ENCODE measurements around the gene DUSP7. TPM values are rescaled to one million over a fixed set of nuclear protein-coding genes. Genes with fewer than 3 reads are reported as not detected.

DUSP7 gene
- total RNA-seq (2012; rRNA removed), result 11.4 and 12.2 TPM in 2 replicates

DNA sequence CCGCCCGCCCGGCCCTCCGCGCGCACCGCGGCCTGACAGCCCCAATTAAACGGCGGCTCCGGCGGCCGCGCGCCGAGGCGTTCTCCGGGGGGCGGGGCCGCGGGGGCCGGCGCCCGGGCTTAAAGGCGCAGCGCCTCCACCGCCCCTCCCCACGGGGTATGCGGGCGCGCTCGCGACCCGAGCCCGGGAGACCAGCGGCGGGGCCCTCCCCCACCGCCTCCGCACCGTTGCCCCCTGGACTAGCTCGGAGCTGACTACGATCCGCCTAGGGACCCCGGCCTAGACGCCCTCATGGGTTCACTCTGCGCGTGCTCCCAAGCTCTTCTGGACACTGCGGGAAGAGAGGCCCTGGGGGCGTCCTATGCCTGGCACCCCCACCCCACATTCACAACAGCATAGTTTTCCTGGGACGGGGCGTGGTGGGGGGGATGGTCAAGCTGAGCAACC is at the start of gene DUSP7:
TSS of gene DUSP7 (minus strand) at position 51 of the 447 bp plus-strand sequence. CDS start 205 bp downstream, outside the sequence.
- Histone ChIP-seq H3K4me3 (ENCODE audit: low read length) (peak within 1 kb of the TSS; percentile 94), H3K27me3 (ENCODE audit: control insufficient read depth, insufficient read depth, low read length) (no peaks in the 10 kb centered on the region), H3K36me3 (ENCODE audit: insufficient read depth, low read length) (peaks cover 23% of the 10 kb centered on the region), H3K4me1 (ENCODE audit: control insufficient read depth, insufficient read depth, low read length) (peaks cover 39% of the 10 kb centered on the region), H3K4me2 (ENCODE audit: low read length) (peak within 1 kb of the TSS; percentile 97), H3K9me3 (replicated peaks; ENCODE audit: low read length) (no peaks in the 10 kb centered on the region), H3K9ac (ENCODE audit: low read depth, low read length) (peak within 1 kb of the TSS; percentile 97)

DNA sequence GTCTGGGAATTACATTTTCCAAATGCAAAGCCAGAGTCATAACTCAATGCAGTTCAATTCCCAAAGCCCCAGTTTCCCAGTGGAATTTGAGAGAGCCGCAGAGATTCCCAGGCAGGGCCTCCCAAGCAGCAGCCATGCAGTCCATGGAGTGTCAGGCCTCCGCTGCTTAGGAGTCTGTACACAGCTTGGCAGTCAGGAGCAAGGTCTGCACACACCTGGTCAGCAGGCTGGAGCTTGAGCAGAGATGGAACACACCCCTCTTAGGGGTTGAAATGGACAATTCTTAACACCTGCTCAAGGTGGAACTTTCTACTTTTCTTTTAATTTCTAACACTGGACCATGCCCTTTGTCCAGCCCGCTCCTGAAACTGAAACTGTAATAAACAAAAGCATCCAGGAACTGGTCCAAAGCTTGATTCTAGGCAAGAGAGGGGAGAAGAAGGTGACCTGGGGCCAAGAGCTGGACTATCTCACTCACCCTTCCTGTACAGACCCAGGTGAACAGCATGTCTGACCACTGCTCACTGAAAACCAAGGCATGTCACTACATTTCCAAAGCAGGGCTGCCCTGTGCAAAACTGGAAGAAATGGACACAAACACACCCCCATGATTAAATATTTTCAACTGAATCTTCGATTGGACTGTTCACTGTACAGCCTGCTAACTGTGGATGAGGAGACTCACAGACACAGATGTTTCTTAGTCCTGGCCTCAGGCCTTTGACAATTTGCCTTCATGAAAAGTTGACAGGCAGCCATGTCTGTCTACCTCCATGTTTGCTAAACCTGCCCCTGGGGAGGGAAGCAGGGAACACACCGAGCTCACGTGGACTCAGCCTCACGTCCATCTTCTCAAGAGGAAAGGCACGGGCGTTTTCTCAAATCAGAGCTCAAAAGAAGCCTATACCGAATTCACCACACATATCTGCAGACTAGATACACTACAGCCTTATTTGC is 48.6 kb upstream of the DUSP7 start:
- Histone ChIP-seq H3K36me3 (ENCODE audit: insufficient read depth, low read length) (peaks cover 6% of the 10 kb centered on the region), H3K9me3 (replicated peaks; ENCODE audit: low read length) (no peaks in the 10 kb centered on the region), H3K4me3 (ENCODE audit: low read length) (no peak overlapping the region), H3K4me1 (ENCODE audit: control insufficient read depth, insufficient read depth, low read length) (no peaks in the 10 kb centered on the region), H3K4me2 (ENCODE audit: low read length) (no peak overlapping the region), H3K27me3 (ENCODE audit: control insufficient read depth, insufficient read depth, low read length) (no peaks in the 10 kb centered on the region), H3K9ac (ENCODE audit: low read depth, low read length) (no peak overlapping the region)

DNA sequence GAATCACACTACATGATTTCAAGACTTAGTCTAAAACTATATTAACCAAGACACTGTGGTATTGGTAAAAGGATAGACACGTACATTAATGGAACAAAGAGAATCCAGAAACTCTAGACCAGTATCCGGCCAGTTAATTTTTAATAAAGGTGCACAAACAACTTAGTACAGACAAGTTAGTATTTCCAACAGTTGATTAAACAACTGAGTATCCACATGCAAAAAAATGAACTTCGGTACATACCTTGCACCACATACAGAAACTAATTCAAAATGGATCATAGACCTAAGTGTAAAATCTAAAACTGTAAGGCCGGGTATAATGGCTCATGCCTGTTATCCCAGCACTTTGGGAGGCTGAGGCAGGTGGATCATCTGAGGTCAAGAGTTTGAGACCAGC is 46.6 kb upstream of the DUSP7 start:
- H3K4me3 ChIP-seq (ENCODE audit: low read length), result no peak overlapping the region
- no peak overlapping the region for H3K4me2 ChIP-seq (ENCODE audit: low read length)
- peaks cover 6% of the 10 kb centered on the region for H3K36me3 ChIP-seq (ENCODE audit: insufficient read depth, low read length)
- no peak overlapping the region for H3K9ac ChIP-seq (ENCODE audit: low read depth, low read length)
- H3K27me3 ChIP-seq (ENCODE audit: control insufficient read depth, insufficient read depth, low read length), result no peaks in the 10 kb centered on the region
- H3K9me3 ChIP-seq (replicated peaks; ENCODE audit: low read length), result no peaks in the 10 kb centered on the region
- H3K4me1 ChIP-seq (ENCODE audit: control insufficient read depth, insufficient read depth, low read length), result no peaks in the 10 kb centered on the region

GRCh38 chr3:52099001-52099401 is 42.6 kb upstream of the DUSP7 start:
- Histone ChIP-seq H3K4me3 (ENCODE audit: low read length) (no peak overlapping the region), H3K4me1 (ENCODE audit: control insufficient read depth, insufficient read depth, low read length) (peaks cover 6% of the 10 kb centered on the region), H3K4me2 (ENCODE audit: low read length) (no peak overlapping the region), H3K27me3 (ENCODE audit: control insufficient read depth, insufficient read depth, low read length) (no peaks in the 10 kb centered on the region), H3K36me3 (ENCODE audit: insufficient read depth, low read length) (peaks cover 3% of the 10 kb centered on the region), H3K9ac (ENCODE audit: low read depth, low read length) (no peak overlapping the region), H3K9me3 (replicated peaks; ENCODE audit: low read length) (no peaks in the 10 kb centered on the region)

- Histone ChIP-seq H3K27me3 (ENCODE audit: control insufficient read depth, insufficient read depth, low read length) (no peaks in the 10 kb centered on the region), H3K4me2 (ENCODE audit: low read length) (no peak overlapping the region), H3K9me3 (replicated peaks; ENCODE audit: low read length) (no peaks in the 10 kb centered on the region), H3K4me3 (ENCODE audit: low read length) (no peak overlapping the region), H3K36me3 (ENCODE audit: insufficient read depth, low read length) (peaks cover 3% of the 10 kb centered on the region), H3K9ac (ENCODE audit: low read depth, low read length) (no peak overlapping the region), H3K4me1 (ENCODE audit: control insufficient read depth, insufficient read depth, low read length) (peaks cover 16% of the 10 kb centered on the region)
These were observed 41.6 kb upstream of the DUSP7 start for GRCh38 chr3:52097851-52098507.

GRCh38 chr3:52095990-52096775 is 39.8 kb upstream of the DUSP7 start:
- Histone ChIP-seq H3K4me1 (ENCODE audit: control insufficient read depth, insufficient read depth, low read length) (peaks cover 30% of the 10 kb centered on the region), H3K27me3 (ENCODE audit: control insufficient read depth, insufficient read depth, low read length) (no peaks in the 10 kb centered on the region), H3K9me3 (replicated peaks; ENCODE audit: low read length) (no peaks in the 10 kb centered on the region), H3K36me3 (ENCODE audit: insufficient read depth, low read length) (peaks cover 2% of the 10 kb centered on the region), H3K4me2 (ENCODE audit: low read length) (no peak overlapping the region), H3K4me3 (ENCODE audit: low read length) (no peak overlapping the region), H3K9ac (ENCODE audit: low read depth, low read length) (no peak overlapping the region)

GRCh38 chr3:52094571-52095485 is 38.5 kb upstream of the DUSP7 start:
- no peak overlapping the region for H3K4me2 ChIP-seq (ENCODE audit: low read length)
- H3K9ac ChIP-seq (ENCODE audit: low read depth, low read length), result no peak overlapping the region
- peaks cover 43% of the 10 kb centered on the region for H3K4me1 ChIP-seq (ENCODE audit: control insufficient read depth, insufficient read depth, low read length)
- no peaks in the 10 kb centered on the region for H3K36me3 ChIP-seq (ENCODE audit: insufficient read depth, low read length)
- H3K9me3 ChIP-seq (replicated peaks; ENCODE audit: low read length), result no peaks in the 10 kb centered on the region
- H3K4me3 ChIP-seq (ENCODE audit: low read length), result no peak overlapping the region
- no peaks in the 10 kb centered on the region for H3K27me3 ChIP-seq (ENCODE audit: control insufficient read depth, insufficient read depth, low read length)

- Histone ChIP-seq H3K4me2 (ENCODE audit: low read length) (no peak overlapping the region), H3K36me3 (ENCODE audit: insufficient read depth, low read length) (no peaks in the 10 kb centered on the region), H3K9me3 (replicated peaks; ENCODE audit: low read length) (no peaks in the 10 kb centered on the region), H3K4me1 (ENCODE audit: control insufficient read depth, insufficient read depth, low read length) (peaks cover 52% of the 10 kb centered on the region), H3K27me3 (ENCODE audit: control insufficient read depth, insufficient read depth, low read length) (no peaks in the 10 kb centered on the region), H3K4me3 (ENCODE audit: low read length) (no peak overlapping the region), H3K9ac (ENCODE audit: low read depth, low read length) (no peak overlapping the region)
These were observed 37.6 kb upstream of the DUSP7 start for GRCh38 chr3:52093756-52094545.

- Histone ChIP-seq H3K4me2 (ENCODE audit: low read length) (no peak overlapping the region), H3K9ac (ENCODE audit: low read depth, low read length) (no peak overlapping the region), H3K9me3 (replicated peaks; ENCODE audit: low read length) (no peaks in the 10 kb centered on the region), H3K4me3 (ENCODE audit: low read length) (no peak overlapping the region), H3K27me3 (ENCODE audit: control insufficient read depth, insufficient read depth, low read length) (no peaks in the 10 kb centered on the region), H3K36me3 (ENCODE audit: insufficient read depth, low read length) (no peaks in the 10 kb centered on the region), H3K4me1 (ENCODE audit: control insufficient read depth, insufficient read depth, low read length) (peaks cover 63% of the 10 kb centered on the region)
These were observed 36.5 kb upstream of the DUSP7 start for GRCh38 chr3:52092891-52093290.

GRCh38 chr3:52092271-52092660 is 35.9 kb upstream of the DUSP7 start:
- Histone ChIP-seq H3K9me3 (replicated peaks; ENCODE audit: low read length) (no peaks in the 10 kb centered on the region), H3K27me3 (ENCODE audit: control insufficient read depth, insufficient read depth, low read length) (no peaks in the 10 kb centered on the region), H3K4me1 (ENCODE audit: control insufficient read depth, insufficient read depth, low read length) (peaks cover 69% of the 10 kb centered on the region), H3K9ac (ENCODE audit: low read depth, low read length) (peak overlapping the region; percentile 30), H3K36me3 (ENCODE audit: insufficient read depth, low read length) (no peaks in the 10 kb centered on the region), H3K4me2 (ENCODE audit: low read length) (no peak overlapping the region), H3K4me3 (ENCODE audit: low read length) (no peak overlapping the region)

Data from skeletal muscle satellite cell (primary cell).